Fibroblast of lung (primary cell): ENCODE results near the gene PRRT1.

Experiments used
- EZH2 ChIP-seq: IDR thresholded peaks from 2 replicates; pipeline ENCODE4 v1.5.1; 2012; ENCODE audit warnings: low read length, control low read depth, mild to moderate bottlenecking; ENCODE audit errors: missing control alignments
- TF ChIP-seq, protein P1 (sequence below), 2 donors: IDR thresholded peaks in 1 of 2; conservative IDR thresholded peaks in 1 of 2; 1 replicate in 1 of 2; 2 replicates in 1 of 2; pipeline ENCODE4 v1.5.1; 2011 to 2012; ENCODE audit warnings: low read length in 2 of 2, control low read depth in 1 of 2, inconsistent platforms in 1 of 2, low read depth in 1 of 2, mild to moderate bottlenecking in 1 of 2

DNA sequence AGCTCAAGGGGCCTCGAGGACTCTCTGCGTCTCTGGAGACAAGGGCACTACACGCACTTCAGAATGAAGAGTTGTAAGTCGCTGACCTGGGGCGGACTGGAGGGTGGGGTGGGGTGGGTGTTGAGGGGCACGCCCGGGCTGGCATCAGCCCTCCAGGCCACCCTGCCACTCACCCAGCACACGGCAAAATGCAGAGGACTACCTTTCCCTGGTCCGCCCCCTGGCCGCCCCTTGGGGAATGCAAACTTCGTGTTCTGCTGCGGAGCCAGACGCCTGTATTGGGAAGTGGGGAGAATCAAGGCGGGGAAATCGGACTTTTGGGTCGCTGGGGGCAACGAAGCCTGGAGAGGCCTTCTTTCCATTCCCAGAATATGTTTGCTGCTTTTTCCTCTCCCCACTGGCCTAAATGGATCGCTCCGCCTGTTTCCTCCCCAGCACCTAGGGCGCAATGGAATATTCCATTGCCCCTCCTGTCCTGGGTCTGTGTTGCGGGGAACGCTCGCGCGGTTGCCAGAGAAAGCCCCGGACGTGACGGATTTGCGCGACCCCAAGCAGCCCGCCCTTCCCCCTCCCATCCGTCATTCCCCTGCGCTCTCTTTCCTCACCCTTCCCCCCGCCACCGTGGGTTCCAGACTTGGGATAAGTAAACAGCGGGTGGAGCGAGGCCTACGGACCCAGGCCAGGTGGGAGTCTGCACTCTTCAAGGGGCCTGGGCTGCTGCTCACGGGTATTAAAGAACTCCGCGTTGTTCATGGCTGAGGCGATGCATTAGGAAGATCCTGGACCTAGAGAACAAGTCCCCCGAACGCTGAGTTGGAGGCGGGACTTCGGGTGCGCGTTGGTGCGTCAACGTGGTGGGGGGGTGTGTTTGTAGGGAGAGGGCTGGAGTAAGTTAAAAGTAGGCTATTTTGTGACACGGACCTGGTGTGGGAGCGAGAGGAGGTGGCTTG, 2.1 kb upstream of the PRRT1 start, which contains the start of gene PPT2:
- TF ChIP-seq EZH2, result no peak
- TF ChIP-seq, protein P1, sequence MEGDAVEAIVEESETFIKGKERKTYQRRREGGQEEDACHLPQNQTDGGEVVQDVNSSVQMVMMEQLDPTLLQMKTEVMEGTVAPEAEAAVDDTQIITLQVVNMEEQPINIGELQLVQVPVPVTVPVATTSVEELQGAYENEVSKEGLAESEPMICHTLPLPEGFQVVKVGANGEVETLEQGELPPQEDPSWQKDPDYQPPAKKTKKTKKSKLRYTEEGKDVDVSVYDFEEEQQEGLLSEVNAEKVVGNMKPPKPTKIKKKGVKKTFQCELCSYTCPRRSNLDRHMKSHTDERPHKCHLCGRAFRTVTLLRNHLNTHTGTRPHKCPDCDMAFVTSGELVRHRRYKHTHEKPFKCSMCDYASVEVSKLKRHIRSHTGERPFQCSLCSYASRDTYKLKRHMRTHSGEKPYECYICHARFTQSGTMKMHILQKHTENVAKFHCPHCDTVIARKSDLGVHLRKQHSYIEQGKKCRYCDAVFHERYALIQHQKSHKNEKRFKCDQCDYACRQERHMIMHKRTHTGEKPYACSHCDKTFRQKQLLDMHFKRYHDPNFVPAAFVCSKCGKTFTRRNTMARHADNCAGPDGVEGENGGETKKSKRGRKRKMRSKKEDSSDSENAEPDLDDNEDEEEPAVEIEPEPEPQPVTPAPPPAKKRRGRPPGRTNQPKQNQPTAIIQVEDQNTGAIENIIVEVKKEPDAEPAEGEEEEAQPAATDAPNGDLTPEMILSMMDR (conservative IDR thresholded peaks at IDR 0.05 in 1 of 2, IDR thresholded peaks at IDR 0.05 in 1 of 2; ENCODE audit: low read depth in 1 of 2, low read length in 2 of 2), result peak in 1 of 2 donors; percentile 39
